Mammary epithelial cell (primary cell): ENCODE data around the gene PSD2.

Experiments used
- EZH2 ChIP-seq: IDR thresholded peaks from 2 replicates; pipeline ENCODE4 v1.6.1; 2012; ENCODE audit warnings: low read length, inconsistent platforms, borderline replicate concordance
- TF ChIP-seq, protein P1 (sequence below), 2 donors: IDR thresholded peaks in 1 of 2; conservative IDR thresholded peaks in 1 of 2; 2 replicates each; pipeline ENCODE4 v1.5.1; 2011 to 2012; ENCODE audit warnings: inconsistent platforms in 2 of 2, low read length in 2 of 2, mild to moderate bottlenecking in 2 of 2, control low read depth in 1 of 2, low read depth in 1 of 2; ENCODE audit not compliant: insufficient read depth in 1 of 2; ENCODE audit errors: extremely low read depth in 1 of 2

- TF ChIP-seq, protein P1, sequence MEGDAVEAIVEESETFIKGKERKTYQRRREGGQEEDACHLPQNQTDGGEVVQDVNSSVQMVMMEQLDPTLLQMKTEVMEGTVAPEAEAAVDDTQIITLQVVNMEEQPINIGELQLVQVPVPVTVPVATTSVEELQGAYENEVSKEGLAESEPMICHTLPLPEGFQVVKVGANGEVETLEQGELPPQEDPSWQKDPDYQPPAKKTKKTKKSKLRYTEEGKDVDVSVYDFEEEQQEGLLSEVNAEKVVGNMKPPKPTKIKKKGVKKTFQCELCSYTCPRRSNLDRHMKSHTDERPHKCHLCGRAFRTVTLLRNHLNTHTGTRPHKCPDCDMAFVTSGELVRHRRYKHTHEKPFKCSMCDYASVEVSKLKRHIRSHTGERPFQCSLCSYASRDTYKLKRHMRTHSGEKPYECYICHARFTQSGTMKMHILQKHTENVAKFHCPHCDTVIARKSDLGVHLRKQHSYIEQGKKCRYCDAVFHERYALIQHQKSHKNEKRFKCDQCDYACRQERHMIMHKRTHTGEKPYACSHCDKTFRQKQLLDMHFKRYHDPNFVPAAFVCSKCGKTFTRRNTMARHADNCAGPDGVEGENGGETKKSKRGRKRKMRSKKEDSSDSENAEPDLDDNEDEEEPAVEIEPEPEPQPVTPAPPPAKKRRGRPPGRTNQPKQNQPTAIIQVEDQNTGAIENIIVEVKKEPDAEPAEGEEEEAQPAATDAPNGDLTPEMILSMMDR (conservative IDR thresholded peaks at IDR 0.05 in 1 of 2, IDR thresholded peaks at IDR 0.05 in 1 of 2; ENCODE audit: extremely low read depth in 1 of 2, insufficient read depth in 1 of 2, low read depth in 1 of 2, low read length in 2 of 2), result no peak
- TF ChIP-seq EZH2, result no peak
These were observed 24.9 kb upstream of the PSD2 start for GRCh38 chr5:139770722-139771121.
